K562 (cell line): Measurements from ENCODE around the gene CSF1. TPM values are rescaled to one million over a fixed set of nuclear protein-coding genes. Genes with fewer than 3 reads are reported as not detected.
A peak's percentile ranks its signal among the peaks of the same experiment; 100 is the strongest.

ENCODE experiments used
- ATAC-seq: fragments of 200-7000 bp; cut with Tn5 transposase; 3 replicates; pipeline ENCODE4 v1.9.1; 2020; ENCODE audit warnings: moderate library complexity
- BruUV-seq: library from RNA; stranded (reverse); fragments of 400-500 nt; replicated peaks from 2 replicates; lab custom pipeline; 2021; lab: Mats Ljungman, UMichigan
- CTCF ChIA-PET: fragments of 300-600 bp; formaldehyde crosslinking; extraction: SDS; loops from one replicate; lab custom pipeline; 2021; ENCODE audit warnings: low intra/inter-chr PET ratio; lab: Yijun Ruan, JAX
- POLR2A ChIA-PET: fragments of 300-600, 350-650 bp; sonication (Branson Sonifier 250); formaldehyde crosslinking; extraction: SDS; loops from one replicate; lab custom pipeline; 2021; ENCODE audit warnings: antibody characterized with exemption, inconsistent platforms; lab: Yijun Ruan, JAX
- DNase-seq, 4 experiments: peaks; one replicate each; pipeline versions ENCODE4 v3.0.0 to v3.0.0-alpha.2; 2011 to 2018; ENCODE audit warnings: low spot score in 3 of 4, mixed read lengths in 3 of 4; ENCODE audit errors: extremely low read depth in 1 of 4
- FAIRE-seq: peaks from 2 replicates; lab custom pipeline; 2011; peaks lifted over from hg19 to GRCh38; lab: Jason Lieb, UNC
- H2AFZ ChIP-seq: 2 replicates; pipeline ENCODE4 v1.6.0; 2011; ENCODE audit warnings: low read depth, low read length, control low read depth, inconsistent platforms
- H3K27ac ChIP-seq: fragments of 200-600 bp; 3 replicates; pipeline ENCODE4 v1.8.0; 2011; ENCODE audit warnings: low read depth, mild to moderate bottlenecking, control low read depth, inconsistent platforms, low read length, moderate library complexity, mixed read lengths; ENCODE audit errors: extremely low read depth
- H3K27me3 ChIP-seq, 2 experiments: fragments of 300-600 bp in 1 of 2; 2 replicates in 1 of 2; 3 replicates in 1 of 2; pipeline versions ENCODE4 v1.6.0 to v1.8.0; 2011; ENCODE audit warnings: inconsistent platforms in 2 of 2, low read length in 2 of 2, mild to moderate bottlenecking in 1 of 2, mixed read lengths in 1 of 2, moderate library complexity in 1 of 2; ENCODE audit not compliant: control insufficient read depth in 2 of 2, insufficient read depth in 2 of 2
- H3K36me3 ChIP-seq: fragments of 300-600 bp; 3 replicates; pipeline ENCODE4 v1.8.0; 2011; ENCODE audit warnings: mild to moderate bottlenecking, low read length, inconsistent platforms; ENCODE audit not compliant: control insufficient read depth, insufficient read depth
- H3K4me1 ChIP-seq, 2 experiments: fragments of 200-600 bp in 1 of 2; replicated peaks in 1 of 2; 2 replicates in 1 of 2; 3 replicates in 1 of 2; pipeline versions ENCODE4 v1.5.1 to v1.8.0; 2011; ENCODE audit warnings: inconsistent platforms in 2 of 2, low read length in 2 of 2, mild to moderate bottlenecking in 1 of 2, mixed read lengths in 1 of 2, moderate library complexity in 1 of 2; ENCODE audit not compliant: control insufficient read depth in 2 of 2, insufficient read depth in 2 of 2
- H3K4me2 ChIP-seq: 2 replicates; pipeline ENCODE4 v1.6.1; 2011; ENCODE audit warnings: low read length, control low read depth, inconsistent platforms, mixed read lengths; ENCODE audit not compliant: insufficient read depth
- H3K4me3 ChIP-seq: fragments of 200-600 bp; sonication (generic), shearing (Covaris generic); 2 replicates; pipeline ENCODE4 v1.5.1; 2016; ENCODE audit warnings: control low read depth, inconsistent platforms
- H3K79me2 ChIP-seq: fragments of 200-600 bp; 3 replicates; pipeline ENCODE4 v1.8.0; 2011; ENCODE audit warnings: low read length, inconsistent platforms; ENCODE audit not compliant: control insufficient read depth, insufficient read depth
- H3K9ac ChIP-seq, 2 experiments: 2 replicates each; pipeline versions ENCODE4 v1.6.0 to v1.6.1; 2011; ENCODE audit warnings: low read depth in 2 of 2, low read length in 2 of 2, control low read depth in 1 of 2, inconsistent platforms in 1 of 2, mild to moderate bottlenecking in 1 of 2, mixed read lengths in 1 of 2; ENCODE audit not compliant: insufficient read depth in 1 of 2
- H3K9me1 ChIP-seq: one replicate; pipeline ENCODE4 v1.6.0; 2011; ENCODE audit warnings: inconsistent platforms, mild to moderate bottlenecking, low read length, moderate library complexity; ENCODE audit not compliant: control insufficient read depth, insufficient read depth
- H3K9me3 ChIP-seq: replicated peaks from 2 replicates; pipeline ENCODE4 v1.5.1; 2011; ENCODE audit warnings: low read depth, low read length, inconsistent platforms; ENCODE audit not compliant: control insufficient read depth, insufficient read depth
- H4K20me1 ChIP-seq: replicated peaks from 2 replicates; pipeline ENCODE4 v1.6.1; 2011; ENCODE audit warnings: low read length, inconsistent platforms, mixed read lengths; ENCODE audit not compliant: control insufficient read depth, insufficient read depth
- BDP1 ChIP-seq: IDR thresholded peaks from 3 replicates; pipeline ENCODE4 v1.6.1; 2011; ENCODE audit not compliant: insufficient read length, insufficient read depth
- CBX2 ChIP-seq: fragments of 200-600 bp; sonication (generic); IDR thresholded peaks from one replicate; pipeline ENCODE4 v1.6.1; 2012; ENCODE audit warnings: mild to moderate bottlenecking, low read length, inconsistent platforms; ENCODE audit not compliant: insufficient read depth, poor library complexity, severe bottlenecking
- ELF1 ChIP-seq: fragments of 200-800 bp; sonication (Bioruptor generic); IDR thresholded peaks from 2 replicates; pipeline ENCODE4 v1.6.1; 2016; ENCODE audit warnings: missing genetic modification characterization, missing compliant biosample characterization
- ELK1 ChIP-seq: sonication (generic); formaldehyde crosslinking; IDR thresholded peaks from 2 replicates; pipeline ENCODE4 v1.8.1; 2022; ENCODE audit warnings: missing genetic modification reagents
- HMGXB4 ChIP-seq: sonication (generic); formaldehyde crosslinking; IDR thresholded peaks from 2 replicates; pipeline ENCODE4 v1.8.1; 2023; ENCODE audit warnings: mild to moderate bottlenecking, missing genetic modification reagents
- IFI16 ChIP-seq: fragments of 250-450 bp; sonication (Bioruptor Pico); IDR thresholded peaks from 2 replicates; pipeline ENCODE4 v2.1.2; 2022; ENCODE audit warnings: mild to moderate bottlenecking, inconsistent platforms
- KAT7 ChIP-seq: sonication (generic); formaldehyde crosslinking; IDR thresholded peaks from 2 replicates; pipeline ENCODE4 v1.8.0; 2022; ENCODE audit warnings: missing genetic modification reagents, mild to moderate bottlenecking, borderline replicate concordance
- MAZ ChIP-seq, 2 experiments: fragments of 450-650 bp in 1 of 2; sonication (generic) in 1 of 2; formaldehyde crosslinking; IDR thresholded peaks in 1 of 2; conservative IDR thresholded peaks in 1 of 2; 2 replicates each; pipeline versions ENCODE4 v1.4.0 to v1.5.0; 2020; ENCODE audit warnings: mild to moderate bottlenecking in 1 of 2, missing genetic modification reagents in 1 of 2
- RB1 ChIP-seq: fragments of 450-650 bp; IDR thresholded peaks from 2 replicates; pipeline ENCODE4 v1.6.1; 2017; ENCODE audit warnings: low read depth, mild to moderate bottlenecking
- SPI1 ChIP-seq: IDR thresholded peaks from 2 replicates; pipeline ENCODE4 v1.6.1; 2011; ENCODE audit warnings: low read depth, low read length, control low read depth, borderline replicate concordance
- TCF15 ChIP-seq: fragments of 250-450 bp; sonication (Bioruptor Pico); IDR thresholded peaks from 2 replicates; pipeline ENCODE4 v1.8.0; 2022; ENCODE audit warnings: moderate library complexity, mild to moderate bottlenecking, inconsistent platforms
- ZBTB11 ChIP-seq, 3 experiments: fragments of 200-800 bp in 1 of 3; fragments of 250-450 bp in 1 of 3; fragments of 450-650 bp in 1 of 3; sonication (Bioruptor Pico) in 1 of 3; sonication (Bioruptor generic) in 1 of 3; formaldehyde crosslinking in 1 of 3; IDR thresholded peaks; 2 replicates each; pipeline versions ENCODE4 v1.6.1 to v1.8.0; 2016 to 2022; ENCODE audit warnings: mild to moderate bottlenecking in 2 of 3, missing genetic modification characterization in 2 of 3, missing compliant biosample characterization in 1 of 3, moderate library complexity in 1 of 3
- WGBS: fragments of 100-300 bp; shearing (Covaris generic); methylation state at CpG from one replicate; pipeline ENCODE4 v1.1.6; 2016; ENCODE audit warnings: low coverage, mixed read lengths; ENCODE audit not compliant: insufficient coverage; ENCODE audit errors: missing lambda C conversion rate; 5-methylcytosine and 5-hydroxymethylcytosine counted together
- in situ Hi-C: fragments of 300-500 bp; cut with MboI; formaldehyde crosslinking; loops from 4 replicates; pipeline ENCODE4 v1.15.0; 2018; ENCODE audit warnings: inconsistent platforms, mixed read lengths
- intact Hi-C: fragments of 100-400 bp; cut with micrococcal nuclease; formaldehyde crosslinking; loops from 2 replicates; pipeline ENCODE4 v1.14.2; 2022
- polyA plus RNA-seq, 8 experiments: library from polyadenylated mRNA; depleted of rRNA in 4 of 8; stranded (reverse) in 5 of 8; unstranded in 3 of 8; fragments of >200 nt; fragmentation: Nextera tagmentation in 2 of 8; fragmentation: Illumina TruSeq in 1 of 8; extraction: Ambion mirVana in 2 of 8; extraction: Trizol in 1 of 8; gene quantifications; 2 replicates each; pipeline versions ENCODE4 v1.2.1 to v1.2.3, GENCODE V29; 2011 to 2014; ENCODE audit warnings: inconsistent platforms in 1 of 8, missing spikeins in 1 of 8
- total RNA-seq, 7 experiments: library from RNA; depleted of rRNA in 6 of 7; stranded (reverse); fragments of >200 nt in 6 of 7; fragmentation: Illumina TruSeq in 2 of 7; extraction: Trizol in 2 of 7; gene quantifications; 2 replicates each; pipeline versions ENCODE4 v1.2.1 to v1.2.3, GENCODE V29; 2011 to 2021; ENCODE audit warnings: low replicate concordance in 1 of 7

The CSF1 gene
- total and polyA plus RNA-seq, 9 of the 15 experiments (the other 6 are each of a cell fraction or from before 2014, with no cell fraction given): 0.18 to 11.8 (median 2.8) TPM

GRCh38 chr1:109969146-109969829, 58.6 kb downstream of the CSF1 start (continued):
- TF ChIP-seq IFI16 (CRISPR knock-in tag) (no peak), ZBTB11 (CRISPR knock-in tag; IDR thresholded peaks at IDR 0.05) (0 out of 6 replicates have a peak, but pooled peaks of 1 of the 3 experiments have one; percentile 17)

- no TSS peak for BruUV-seq
- Histone ChIP-seq H3K4me2 (no peak overlapping the region), H3K4me3 (no peak overlapping the region), H3K4me1 (no peaks in the 10 kb centered on the region; a peak in 1 of 5 replicates), H3K9ac (no peak overlapping the region), H3K27ac (no peak overlapping the region), H2AFZ (peak overlapping the region; percentile 41; the same call in 1 of the 2 replicates), H4K20me1 (no peaks in the 10 kb centered on the region), H3K36me3 (no peaks in the 10 kb centered on the region), H3K9me3 (no peaks in the 10 kb centered on the region), H3K79me2 (no peaks in the 10 kb centered on the region), H3K9me1 (no peaks in the 10 kb centered on the region), H3K27me3 (no peaks in the 10 kb centered on the region)
- 28% methylated on average over 3 of the region's 3 CpGs for WGBS
- no peak for FAIRE-seq
- ATAC-seq: no peak
- no peak for DNase-seq
- ChIA-PET POLR2A (interaction anchor here (0.8 kb wide), 1 partner anchor 16 kb away, joined by 4 read pairs; no protein-coding TSS in a partner anchor), CTCF (no interaction called here)
- in situ Hi-C loops (no loop called here), intact Hi-C loops (no loop called here)
- TF ChIP-seq TCF15: no peak
- no peak for TF ChIP-seq MAZ (CRISPR knock-in tag; conservative IDR thresholded peaks at IDR 0.05 in 1 of 2, IDR thresholded peaks at IDR 0.05 in 1 of 2)
- no peak for TF ChIP-seq ELF1
- TF ChIP-seq SPI1: no peak
- no peak for TF ChIP-seq RB1
- no peak for TF ChIP-seq BDP1
- no peak for TF ChIP-seq ELK1
- no peak for TF ChIP-seq HMGXB4 (CRISPR knock-in tag)
- no peak for TF ChIP-seq KAT7 (CRISPR knock-in tag)
- no peak for TF ChIP-seq CBX2
These were observed 59.3 kb downstream of the CSF1 start for GRCh38 chr1:109969907-109970306.
